ENCODE data around the gene GSPT1. TPM values are rescaled to one million over a fixed set of nuclear protein-coding genes. Genes with fewer than 3 reads are reported as not detected.
"Not testable (repeated sequence)": the region's sequence is repeated elsewhere in the genome, so short reads cannot be mapped to it uniquely, and the experiment has no call there.

Gene GSPT1
- total RNA-seq, 1 donor from 2014 or later = 217 TPM

DNA sequence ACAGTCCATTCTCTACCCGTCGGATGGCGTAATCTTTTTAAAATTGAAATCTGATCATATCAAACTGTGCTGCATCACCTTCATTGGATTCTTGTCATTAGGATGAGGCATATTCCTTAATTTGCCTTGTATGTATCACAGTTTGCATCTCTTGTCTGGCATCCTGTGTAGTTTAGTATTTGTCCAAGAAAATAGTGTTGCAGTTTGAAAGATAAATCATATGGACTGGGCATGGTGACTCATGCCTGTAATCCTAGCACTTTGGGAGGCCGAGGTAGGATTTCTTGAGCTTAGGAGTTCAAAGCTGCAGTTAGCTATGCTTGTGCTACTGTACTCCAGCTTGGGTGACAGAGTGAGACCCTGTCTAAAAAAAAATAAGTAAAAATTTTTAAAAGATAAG is 58.6 kb downstream of the GSPT1 start:
- DNase-seq (ENCODE audit: low read depth) = no peak

- DNase-seq (ENCODE audit: low read depth) = no peak
Observed at GRCh38 chr16:11852092-11852809, 63.5 kb downstream of the GSPT1 start.

DNA sequence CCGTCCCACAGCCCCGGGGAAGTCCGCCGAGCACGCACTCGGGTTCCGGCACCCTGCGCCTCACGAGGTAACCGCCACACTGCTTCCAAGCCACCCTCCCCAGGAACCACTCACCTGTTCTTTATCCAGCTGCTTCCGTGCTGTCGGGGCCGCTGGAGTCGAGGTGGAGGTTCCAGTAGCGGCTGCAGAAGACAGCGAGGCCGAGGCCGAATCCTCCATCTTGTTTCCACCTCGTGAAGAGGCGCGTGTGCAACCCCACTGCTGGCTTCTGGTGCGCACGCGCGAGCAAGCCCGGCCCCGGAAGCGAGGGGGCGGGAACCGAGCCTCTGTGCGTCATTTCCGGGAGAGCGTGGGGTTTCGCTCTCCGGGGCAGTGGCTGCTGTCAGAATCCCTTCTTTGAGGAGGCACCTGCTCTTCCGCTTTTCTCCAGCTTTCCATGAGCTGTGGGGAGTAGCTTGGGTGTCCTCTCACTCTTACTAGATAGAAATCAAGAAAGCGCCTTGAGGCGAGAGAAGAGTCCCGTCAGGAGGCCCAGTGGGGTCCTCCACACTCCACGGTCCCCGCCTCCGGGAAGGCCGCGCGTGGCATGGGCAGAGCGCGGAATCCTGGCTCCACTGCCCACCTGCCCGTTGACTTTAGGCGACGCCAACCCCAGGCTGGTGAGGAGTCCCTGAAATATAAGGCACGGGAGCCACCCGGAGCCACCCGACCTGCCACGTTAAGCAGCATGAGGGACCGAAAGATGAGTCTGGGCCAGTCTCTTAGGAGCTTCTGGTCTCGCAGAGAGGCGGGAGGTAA is 64.3 kb downstream of the GSPT1 start, which contains the start of gene RSL1D1:
Gene RSL1D1, minus strand, starts transcription at position 249 of the 798 bp plus-strand sequence. Its CDS starts 30 bp downstream, at position 219.
- peak; percentile 81 for DNase-seq (ENCODE audit: low read depth)

- DNase-seq (ENCODE audit: low read depth) = no peak
Observed at GRCh38 chr16:11848842-11849241, 66.9 kb downstream of the GSPT1 start.

GRCh38 chr16:11844499-11844898 is 71.3 kb downstream of the GSPT1 start:
- DNase-seq (ENCODE audit: low read depth) = no peak

DNA sequence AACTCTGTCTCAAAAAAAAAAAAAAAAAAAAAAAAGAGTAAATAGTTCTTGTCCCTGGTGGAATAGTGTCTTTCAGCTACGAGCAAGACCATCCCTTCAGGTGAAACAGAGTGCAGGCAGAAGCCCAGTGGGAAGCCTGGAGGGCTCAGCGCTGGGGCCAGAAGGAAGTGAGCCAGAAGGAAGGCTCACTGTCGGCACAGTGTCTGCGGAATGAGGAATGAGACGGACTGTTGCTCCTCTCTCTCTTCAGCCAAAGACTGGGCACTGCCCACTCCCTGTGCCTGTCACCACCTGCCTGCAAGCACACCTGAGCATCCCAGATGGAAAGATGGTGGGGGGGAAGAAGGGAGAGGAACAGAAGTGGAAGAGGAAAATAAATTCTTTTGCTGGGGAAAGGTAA is 71.9 kb downstream of the GSPT1 start:
- DNase-seq (ENCODE audit: low read depth) = no peak

GRCh38 chr16:11843206-11843605 is 72.5 kb downstream of the GSPT1 start:
- DNase-seq (ENCODE audit: low read depth) = no peak

DNA sequence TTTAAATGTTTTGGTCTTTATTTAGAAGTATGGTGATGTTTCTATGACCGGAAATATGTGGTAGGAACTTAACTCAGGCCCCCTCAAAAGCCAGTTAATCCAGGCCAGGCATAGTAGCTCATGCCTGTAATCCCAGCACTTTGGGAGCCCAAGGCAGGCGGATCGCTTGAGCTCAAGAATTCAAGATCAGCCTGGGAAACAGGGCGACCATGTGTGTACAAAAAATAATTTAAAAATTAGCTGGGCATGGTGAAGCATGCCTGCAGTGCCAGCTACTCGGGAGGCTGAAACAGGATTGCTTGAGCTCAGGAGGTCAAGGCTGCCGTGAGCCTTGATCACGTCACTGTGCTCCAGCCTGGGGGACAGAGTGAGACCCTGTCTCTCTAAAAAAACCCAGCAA is 74.7 kb downstream of the GSPT1 start:
- DNase-seq (ENCODE audit: low read depth) = no peak

DNA sequence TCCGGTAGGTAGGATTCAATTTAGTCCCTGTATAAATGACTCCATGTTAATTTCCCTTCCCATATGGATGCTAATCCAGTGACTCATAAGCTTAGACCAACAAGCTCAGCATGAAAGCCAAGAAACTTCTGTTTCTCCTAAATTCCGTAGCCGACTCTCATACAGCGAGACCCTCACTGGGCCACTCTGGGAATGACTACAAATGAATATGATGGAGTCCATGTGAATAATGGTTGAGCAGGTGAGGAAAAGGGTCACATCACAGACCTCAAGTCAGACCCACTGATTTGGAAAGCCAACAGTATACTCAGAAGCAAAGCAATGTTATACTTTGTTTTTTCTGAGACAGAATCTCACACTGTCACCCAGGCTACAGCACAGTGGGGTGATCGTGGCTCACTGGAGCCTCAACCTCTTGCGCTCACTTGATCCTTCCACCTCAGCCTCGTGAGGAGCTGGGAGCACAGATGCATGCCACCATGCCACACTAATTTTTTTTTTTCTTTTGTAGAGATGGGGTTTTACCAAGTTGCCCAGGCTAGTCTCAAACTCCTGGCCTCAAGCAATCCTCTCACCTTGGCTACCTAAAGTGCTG is 79.0 kb downstream of the GSPT1 start:
- peak; percentile 81 for DNase-seq (ENCODE audit: low read depth)

- peak; percentile 12 for DNase-seq (ENCODE audit: low read depth)
Observed at GRCh38 chr16:11835891-11836649, 79.7 kb downstream of the GSPT1 start.

DNA sequence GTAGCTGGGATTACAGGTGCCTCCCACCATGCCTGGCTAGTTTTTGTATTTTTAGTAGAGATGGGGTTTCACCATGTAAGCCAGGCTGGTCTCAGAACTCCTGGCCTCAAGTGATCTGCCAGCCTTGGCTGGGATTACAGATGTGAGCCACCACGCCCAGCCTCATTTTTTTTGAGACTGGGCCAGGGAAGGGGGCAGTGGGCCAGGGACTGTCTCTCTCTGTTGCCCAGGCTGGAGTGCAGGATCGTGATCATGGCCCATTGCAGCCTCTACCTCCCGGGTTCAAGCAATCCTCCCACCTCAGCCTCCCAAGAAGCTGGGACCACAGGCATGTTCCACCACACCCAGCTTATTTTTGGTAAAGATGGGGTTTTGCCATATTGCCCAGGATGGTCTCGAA is 80.4 kb downstream of the GSPT1 start:
- no peak for DNase-seq (ENCODE audit: low read depth)

DNA sequence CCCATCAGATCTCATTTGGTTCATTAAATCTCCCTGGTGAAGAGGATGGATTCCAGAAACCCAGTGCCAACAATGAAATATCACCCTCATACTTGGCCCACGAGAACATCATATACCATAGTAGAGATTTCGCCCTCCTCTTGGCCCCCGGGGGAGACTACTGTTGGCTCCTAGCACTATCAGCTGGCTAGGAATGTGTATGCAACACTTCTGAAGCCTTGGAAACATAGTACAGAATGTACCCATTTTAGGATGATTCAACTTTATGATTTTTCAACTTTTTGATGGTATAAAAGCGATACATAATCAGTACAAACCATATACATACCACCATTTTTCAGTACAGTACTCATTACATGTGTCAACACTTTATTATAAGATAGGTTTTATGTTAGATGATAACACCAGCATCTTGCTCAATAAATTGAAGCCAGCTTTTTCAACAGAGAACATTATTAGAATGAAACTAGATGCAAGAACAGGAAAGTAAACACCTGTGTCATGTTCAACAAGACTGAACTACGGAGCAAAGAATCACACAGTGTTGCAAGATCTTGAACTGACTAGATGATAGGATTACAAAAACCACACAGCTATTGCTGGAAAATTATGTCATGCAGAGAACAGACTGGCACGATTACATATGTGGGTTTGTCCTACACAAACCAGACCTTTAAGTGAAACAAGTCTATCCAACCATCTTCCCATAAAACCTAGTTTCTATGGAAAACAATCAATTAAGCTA is 81.6 kb downstream of the GSPT1 start:
- DNase-seq (ENCODE audit: low read depth) = peak; percentile 53

- DNase-seq (ENCODE audit: low read depth) = no peak
Observed at GRCh38 chr16:11828696-11829095, 87.1 kb downstream of the GSPT1 start.

GRCh38 chr16:11825520-11826165 is 90.1 kb downstream of the GSPT1 start:
- not testable (repeated sequence) for DNase-seq (ENCODE audit: low read depth)

- peak; percentile 49 for DNase-seq (ENCODE audit: low read depth)
Observed at GRCh38 chr16:11824362-11824761, 91.4 kb downstream of the GSPT1 start.

DNA sequence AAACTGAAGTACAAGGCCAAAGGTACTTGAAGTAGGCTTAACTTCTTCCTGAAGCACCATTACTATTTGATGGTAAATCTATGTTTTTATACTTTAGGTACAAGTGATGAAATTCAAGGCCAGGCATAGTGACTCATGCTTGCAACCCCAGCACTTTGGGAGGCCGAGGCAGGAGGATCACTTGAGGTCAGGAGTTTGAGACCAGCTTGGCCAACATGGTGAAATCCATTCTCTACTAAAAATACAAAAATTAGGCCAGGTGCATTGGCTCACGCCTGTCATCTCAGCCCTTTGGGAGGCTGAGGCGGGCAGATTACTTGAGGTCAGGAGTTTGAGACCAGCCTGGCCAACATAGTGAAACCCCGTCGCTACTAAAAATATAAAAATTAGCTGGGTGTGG is 92.1 kb downstream of the GSPT1 start:
- DNase-seq (ENCODE audit: low read depth) = not testable (repeated sequence)

GRCh38 chr16:11819798-11820197 is 96.0 kb downstream of the GSPT1 start:
- DNase-seq (ENCODE audit: low read depth) = no peak

DNA sequence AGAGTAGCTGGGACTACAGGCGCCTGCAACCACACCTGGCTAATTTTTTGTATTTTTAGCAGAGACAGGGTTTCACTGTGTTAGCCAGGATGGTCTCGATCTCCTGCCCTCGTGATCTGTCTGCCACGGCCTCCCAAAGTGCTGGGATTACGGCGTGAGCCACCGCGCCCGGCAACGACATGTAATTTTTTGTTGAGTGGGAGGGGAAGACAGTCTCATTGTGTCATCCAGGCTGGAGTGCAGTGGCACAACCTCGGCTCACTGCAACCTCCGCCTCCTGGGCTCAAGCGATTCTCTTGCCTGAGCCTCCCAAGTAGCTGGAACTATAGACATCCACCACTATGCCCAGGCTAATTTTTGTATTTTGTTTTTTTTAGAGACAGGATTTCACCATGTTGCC is 96.8 kb downstream of the GSPT1 start:
- not testable (repeated sequence) for DNase-seq (ENCODE audit: low read depth)
